Measurements from ENCODE around the gene PRDM16.

Gene PRDM16

DNA sequence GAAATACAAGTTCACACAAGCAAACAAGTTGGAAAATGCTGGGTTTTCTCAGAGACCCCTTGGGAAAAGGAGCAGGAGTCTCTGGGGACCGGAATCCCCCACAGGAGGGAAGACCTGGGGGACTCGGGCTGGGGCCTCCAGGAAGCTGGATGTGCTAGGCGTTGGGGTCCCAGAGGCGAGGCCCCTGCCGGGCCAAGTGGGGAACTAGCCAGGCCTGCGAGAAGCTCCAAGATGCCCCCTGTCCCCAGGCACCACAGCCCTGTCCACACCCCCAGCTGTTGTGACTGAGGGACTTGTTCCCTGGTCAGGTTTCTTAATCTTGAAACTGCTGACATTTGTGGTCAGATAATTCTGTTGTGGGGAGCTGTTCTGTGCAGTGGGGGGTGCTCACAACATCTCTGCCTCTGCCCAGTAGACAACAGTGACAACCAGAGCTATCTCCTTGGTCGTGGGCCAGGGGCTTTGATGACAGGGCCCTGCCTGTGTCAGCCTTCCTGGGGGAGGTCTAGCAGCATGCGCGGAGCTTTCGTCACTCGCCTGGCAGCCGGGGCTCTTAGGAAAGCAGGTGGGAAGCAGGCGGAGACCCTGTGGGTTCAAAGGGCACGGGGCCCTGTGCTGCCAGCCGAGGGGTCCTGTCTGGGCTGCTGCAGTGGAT, 259.1 kb downstream of the PRDM16 start (continued):
- TF ChIP-seq, protein P1, sequence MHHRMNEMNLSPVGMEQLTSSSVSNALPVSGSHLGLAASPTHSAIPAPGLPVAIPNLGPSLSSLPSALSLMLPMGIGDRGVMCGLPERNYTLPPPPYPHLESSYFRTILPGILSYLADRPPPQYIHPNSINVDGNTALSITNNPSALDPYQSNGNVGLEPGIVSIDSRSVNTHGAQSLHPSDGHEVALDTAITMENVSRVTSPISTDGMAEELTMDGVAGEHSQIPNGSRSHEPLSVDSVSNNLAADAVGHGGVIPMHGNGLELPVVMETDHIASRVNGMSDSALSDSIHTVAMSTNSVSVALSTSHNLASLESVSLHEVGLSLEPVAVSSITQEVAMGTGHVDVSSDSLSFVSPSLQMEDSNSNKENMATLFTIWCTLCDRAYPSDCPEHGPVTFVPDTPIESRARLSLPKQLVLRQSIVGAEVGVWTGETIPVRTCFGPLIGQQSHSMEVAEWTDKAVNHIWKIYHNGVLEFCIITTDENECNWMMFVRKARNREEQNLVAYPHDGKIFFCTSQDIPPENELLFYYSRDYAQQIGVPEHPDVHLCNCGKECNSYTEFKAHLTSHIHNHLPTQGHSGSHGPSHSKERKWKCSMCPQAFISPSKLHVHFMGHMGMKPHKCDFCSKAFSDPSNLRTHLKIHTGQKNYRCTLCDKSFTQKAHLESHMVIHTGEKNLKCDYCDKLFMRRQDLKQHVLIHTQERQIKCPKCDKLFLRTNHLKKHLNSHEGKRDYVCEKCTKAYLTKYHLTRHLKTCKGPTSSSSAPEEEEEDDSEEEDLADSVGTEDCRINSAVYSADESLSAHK (tag by site-specific recombination; IDR thresholded peaks at IDR 0.05): peak; percentile 45; the same call in 1 of the 2 replicates
- TF ChIP-seq ZNF426 (tag by site-specific recombination; IDR thresholded peaks at IDR 0.05) (no peak), ZNF155 (tag by site-specific recombination; IDR thresholded peaks at IDR 0.05) (no peak), ZNF747 (tag by site-specific recombination; IDR thresholded peaks at IDR 0.05) (no peak), ZNF560 (tag by site-specific recombination; IDR thresholded peaks at IDR 0.05; ENCODE audit: borderline replicate concordance) (no peak)

DNA sequence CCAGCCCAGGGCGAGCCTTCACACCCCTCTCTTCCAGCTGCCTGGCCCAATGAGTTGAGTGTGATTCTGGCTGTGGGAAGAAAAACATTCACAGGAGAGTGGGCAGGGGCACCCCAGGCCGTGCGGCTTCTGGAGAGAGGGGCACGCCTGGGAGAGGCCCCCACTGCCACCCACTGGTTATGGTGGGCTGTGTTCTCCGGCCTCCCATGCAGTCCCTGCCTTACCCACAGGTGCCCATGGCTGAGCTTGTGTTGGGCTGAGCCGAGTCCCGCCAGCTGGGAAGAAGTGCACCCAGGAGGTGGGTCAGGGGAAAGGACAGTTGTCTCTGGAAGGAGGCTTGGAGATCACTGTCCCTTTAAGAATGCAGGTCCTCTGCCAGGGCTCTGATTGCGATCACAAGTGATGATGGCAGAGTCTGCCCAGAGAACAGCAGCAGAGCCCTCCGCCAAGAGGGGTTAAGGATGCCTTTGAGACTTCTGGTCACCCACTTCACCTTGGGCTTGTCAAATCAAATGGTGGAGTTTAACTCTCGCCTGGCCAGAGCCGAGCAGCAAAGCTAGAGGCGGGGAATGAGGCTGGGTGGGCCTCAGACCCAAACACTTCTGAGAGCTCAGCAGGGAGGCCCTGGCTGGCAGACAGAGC, 260.8 kb downstream of the PRDM16 start:
- H3K9me3 ChIP-seq (ENCODE audit: control insufficient read depth, insufficient read depth, low read depth, low read length): no peaks in the 10 kb centered on the region

More for the DNA sequence above, 260.8 kb downstream of the PRDM16 start:
- Histone ChIP-seq H3K36me3 (ENCODE audit: control insufficient read depth in 2 of 2, insufficient read depth in 1 of 2, low read length in 2 of 2) (no peaks in the 10 kb centered on the region), H3K27ac (ENCODE audit: extremely low read depth, low read depth, low read length) (no peak overlapping the region), H3K4me1 (ENCODE audit: control insufficient read depth, insufficient read depth, low read length) (peaks cover 9% of the 10 kb centered on the region), H3K4me3 (ENCODE audit: low read depth, low read length) (no peak overlapping the region)
- ChIA-PET CTCF (no interaction called here), POLR2A (no interaction called here)
- TF ChIP-seq EGR2 (tag by site-specific recombination; IDR thresholded peaks at IDR 0.05; ENCODE audit: low read depth): peak; percentile 36; the same call in 1 of the 2 replicates
- peak; percentile 43 for TF ChIP-seq ZBTB20 (tag by site-specific recombination; IDR thresholded peaks at IDR 0.05)
- no peak for TF ChIP-seq GFI1B (tag by site-specific recombination; IDR thresholded peaks at IDR 0.05)
- TF ChIP-seq ZNF510 (tag by site-specific recombination; IDR thresholded peaks at IDR 0.05; ENCODE audit: insufficient replicate concordance): no peak
- no peak for TF ChIP-seq ZNF792 (tag by site-specific recombination; IDR thresholded peaks at IDR 0.05)
- 0 out of 2 replicates have a peak, but pooled peaks have one; percentile 27 for TF ChIP-seq SCRT1 (tag by site-specific recombination; IDR thresholded peaks at IDR 0.05; ENCODE audit: borderline replicate concordance)
- TF ChIP-seq REPIN1 (tag by site-specific recombination; IDR thresholded peaks at IDR 0.05; ENCODE audit: low read depth): no peak
- peak; percentile 75 for TF ChIP-seq ZFHX2 (tag by site-specific recombination; conservative IDR thresholded peaks at IDR 0.05)
- TF ChIP-seq ZSCAN30 (tag by site-specific recombination; IDR thresholded peaks at IDR 0.05): no peak
- TF ChIP-seq, protein P2, sequence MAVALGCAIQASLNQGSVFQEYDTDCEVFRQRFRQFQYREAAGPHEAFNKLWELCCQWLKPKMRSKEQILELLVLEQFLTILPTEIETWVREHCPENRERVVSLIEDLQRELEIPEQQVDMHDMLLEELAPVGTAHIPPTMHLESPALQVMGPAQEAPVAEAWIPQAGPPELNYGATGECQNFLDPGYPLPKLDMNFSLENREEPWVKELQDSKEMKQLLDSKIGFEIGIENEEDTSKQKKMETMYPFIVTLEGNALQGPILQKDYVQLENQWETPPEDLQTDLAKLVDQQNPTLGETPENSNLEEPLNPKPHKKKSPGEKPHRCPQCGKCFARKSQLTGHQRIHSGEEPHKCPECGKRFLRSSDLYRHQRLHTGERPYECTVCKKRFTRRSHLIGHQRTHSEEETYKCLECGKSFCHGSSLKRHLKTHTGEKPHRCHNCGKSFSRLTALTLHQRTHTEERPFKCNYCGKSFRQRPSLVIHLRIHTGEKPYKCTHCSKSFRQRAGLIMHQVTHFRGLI (tag by site-specific recombination; IDR thresholded peaks at IDR 0.05): peak; percentile 72; the same call in 1 of the 2 replicates
- TF ChIP-seq BCL11B (tag by site-specific recombination; IDR thresholded peaks at IDR 0.05; ENCODE audit: low read depth): no peak
- 0 out of 2 replicates have a peak, but pooled peaks have one; percentile 13 for TF ChIP-seq ZBTB8A (tag by site-specific recombination; IDR thresholded peaks at IDR 0.05)
- no peak for TF ChIP-seq ZNF677 (tag by site-specific recombination; IDR thresholded peaks at IDR 0.05)
- TF ChIP-seq, protein P3, sequence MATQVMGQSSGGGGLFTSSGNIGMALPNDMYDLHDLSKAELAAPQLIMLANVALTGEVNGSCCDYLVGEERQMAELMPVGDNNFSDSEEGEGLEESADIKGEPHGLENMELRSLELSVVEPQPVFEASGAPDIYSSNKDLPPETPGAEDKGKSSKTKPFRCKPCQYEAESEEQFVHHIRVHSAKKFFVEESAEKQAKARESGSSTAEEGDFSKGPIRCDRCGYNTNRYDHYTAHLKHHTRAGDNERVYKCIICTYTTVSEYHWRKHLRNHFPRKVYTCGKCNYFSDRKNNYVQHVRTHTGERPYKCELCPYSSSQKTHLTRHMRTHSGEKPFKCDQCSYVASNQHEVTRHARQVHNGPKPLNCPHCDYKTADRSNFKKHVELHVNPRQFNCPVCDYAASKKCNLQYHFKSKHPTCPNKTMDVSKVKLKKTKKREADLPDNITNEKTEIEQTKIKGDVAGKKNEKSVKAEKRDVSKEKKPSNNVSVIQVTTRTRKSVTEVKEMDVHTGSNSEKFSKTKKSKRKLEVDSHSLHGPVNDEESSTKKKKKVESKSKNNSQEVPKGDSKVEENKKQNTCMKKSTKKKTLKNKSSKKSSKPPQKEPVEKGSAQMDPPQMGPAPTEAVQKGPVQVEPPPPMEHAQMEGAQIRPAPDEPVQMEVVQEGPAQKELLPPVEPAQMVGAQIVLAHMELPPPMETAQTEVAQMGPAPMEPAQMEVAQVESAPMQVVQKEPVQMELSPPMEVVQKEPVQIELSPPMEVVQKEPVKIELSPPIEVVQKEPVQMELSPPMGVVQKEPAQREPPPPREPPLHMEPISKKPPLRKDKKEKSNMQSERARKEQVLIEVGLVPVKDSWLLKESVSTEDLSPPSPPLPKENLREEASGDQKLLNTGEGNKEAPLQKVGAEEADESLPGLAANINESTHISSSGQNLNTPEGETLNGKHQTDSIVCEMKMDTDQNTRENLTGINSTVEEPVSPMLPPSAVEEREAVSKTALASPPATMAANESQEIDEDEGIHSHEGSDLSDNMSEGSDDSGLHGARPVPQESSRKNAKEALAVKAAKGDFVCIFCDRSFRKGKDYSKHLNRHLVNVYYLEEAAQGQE (tag by site-specific recombination; IDR thresholded peaks at IDR 0.05): no peak
- no peak for TF ChIP-seq ZNF791 (tag by site-specific recombination; IDR thresholded peaks at IDR 0.05)
